ENCODE data around the gene SIX5.
"Not testable (repeated sequence)": the region's sequence is repeated elsewhere in the genome, so short reads cannot be mapped to it uniquely, and the experiment has no call there.

The SIX5 gene

GRCh38 chr19:45752639-45753038, 16.4 kb downstream of the SIX5 start:
- H3K4me1 Mint-ChIP-seq = no peaks in the 10 kb centered on the region
- no peak for TF ChIP-seq CTCF (IDR thresholded peaks at IDR 0.05; ENCODE audit: unreplicated experiment in 3 of 3)
- peaks cover 2% of the 10 kb centered on the region for H3K27me3 Mint-ChIP-seq (ENCODE audit: low read depth)
- H3K36me3 Mint-ChIP-seq (ENCODE audit: low read depth) = no peaks in the 10 kb centered on the region
- no peak overlapping the region for H3K27ac Mint-ChIP-seq
- H3K4me3 Mint-ChIP-seq = no peak overlapping the region
- no peaks in the 10 kb centered on the region for H3K9me3 Mint-ChIP-seq

GRCh38 chr19:45751483-45751882, 17.6 kb downstream of the SIX5 start:
- H3K9me3 Mint-ChIP-seq; H3K27ac Mint-ChIP-seq; H3K4me3 Mint-ChIP-seq; H3K36me3 Mint-ChIP-seq (ENCODE audit: low read depth); H3K4me1 Mint-ChIP-seq; H3K27me3 Mint-ChIP-seq (ENCODE audit: low read depth): not testable (repeated sequence)

GRCh38 chr19:45747513-45747912, 21.5 kb downstream of the SIX5 start:
- Mint-ChIP-seq H3K27ac (no peak overlapping the region), H3K9me3 (no peaks in the 10 kb centered on the region), H3K27me3 (ENCODE audit: low read depth) (peaks cover 5% of the 10 kb centered on the region), H3K36me3 (ENCODE audit: low read depth) (no peaks in the 10 kb centered on the region), H3K4me3 (no peak overlapping the region), H3K4me1 (no peaks in the 10 kb centered on the region)
- no peak for TF ChIP-seq CTCF (IDR thresholded peaks at IDR 0.05; ENCODE audit: unreplicated experiment in 3 of 3)

GRCh38 chr19:45746866-45747265, 22.2 kb downstream of the SIX5 start:
- Mint-ChIP-seq H3K9me3 (no peaks in the 10 kb centered on the region), H3K27ac (no peak overlapping the region), H3K36me3 (ENCODE audit: low read depth) (no peaks in the 10 kb centered on the region), H3K4me3 (no peak overlapping the region), H3K4me1 (no peaks in the 10 kb centered on the region), H3K27me3 (ENCODE audit: low read depth) (peaks cover 5% of the 10 kb centered on the region)
- TF ChIP-seq CTCF (IDR thresholded peaks at IDR 0.05; ENCODE audit: unreplicated experiment in 3 of 3) = no peak

GRCh38 chr19:45745606-45746005, 23.4 kb downstream of the SIX5 start:
- Mint-ChIP-seq H3K27ac (no peak overlapping the region), H3K27me3 (ENCODE audit: low read depth) (peaks cover 5% of the 10 kb centered on the region), H3K4me1 (no peaks in the 10 kb centered on the region), H3K4me3 (no peak overlapping the region), H3K36me3 (ENCODE audit: low read depth) (no peaks in the 10 kb centered on the region), H3K9me3 (no peaks in the 10 kb centered on the region)
- TF ChIP-seq CTCF (IDR thresholded peaks at IDR 0.05; ENCODE audit: unreplicated experiment in 3 of 3) = no peak

GRCh38 chr19:45742969-45743368, 26.1 kb downstream of the SIX5 start:
- H3K4me3 Mint-ChIP-seq = no peak overlapping the region
- no peak overlapping the region for H3K27ac Mint-ChIP-seq
- TF ChIP-seq CTCF (IDR thresholded peaks at IDR 0.05; ENCODE audit: unreplicated experiment in 3 of 3) = no peak
- no peaks in the 10 kb centered on the region for H3K9me3 Mint-ChIP-seq
- H3K27me3 Mint-ChIP-seq (ENCODE audit: low read depth) = peaks cover 5% of the 10 kb centered on the region
- no peaks in the 10 kb centered on the region for H3K36me3 Mint-ChIP-seq (ENCODE audit: low read depth)
- no peaks in the 10 kb centered on the region for H3K4me1 Mint-ChIP-seq
